Measurements from ENCODE around the gene CA6.

DNA sequence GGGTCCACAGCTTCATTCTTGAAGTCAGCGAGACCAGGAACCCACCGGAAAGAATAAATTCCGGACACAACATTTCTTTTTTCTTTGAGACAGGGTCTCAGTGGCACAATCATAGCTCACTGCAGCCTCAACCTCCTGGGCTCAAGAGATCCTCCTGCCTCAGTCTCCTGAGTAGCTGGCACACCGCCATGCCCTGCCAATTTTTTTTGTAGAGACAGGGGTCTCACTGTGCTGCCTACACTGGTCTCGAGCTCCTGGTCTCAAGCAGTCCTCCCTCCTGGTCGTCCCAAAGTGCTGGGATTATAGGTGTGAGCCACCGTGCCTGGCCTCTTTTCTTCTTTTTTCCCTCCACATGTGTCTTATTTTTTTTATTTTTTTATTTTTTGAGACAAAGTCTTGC, 46.6 kb upstream of the CA6 start:
- TF ChIP-seq, protein P1, sequence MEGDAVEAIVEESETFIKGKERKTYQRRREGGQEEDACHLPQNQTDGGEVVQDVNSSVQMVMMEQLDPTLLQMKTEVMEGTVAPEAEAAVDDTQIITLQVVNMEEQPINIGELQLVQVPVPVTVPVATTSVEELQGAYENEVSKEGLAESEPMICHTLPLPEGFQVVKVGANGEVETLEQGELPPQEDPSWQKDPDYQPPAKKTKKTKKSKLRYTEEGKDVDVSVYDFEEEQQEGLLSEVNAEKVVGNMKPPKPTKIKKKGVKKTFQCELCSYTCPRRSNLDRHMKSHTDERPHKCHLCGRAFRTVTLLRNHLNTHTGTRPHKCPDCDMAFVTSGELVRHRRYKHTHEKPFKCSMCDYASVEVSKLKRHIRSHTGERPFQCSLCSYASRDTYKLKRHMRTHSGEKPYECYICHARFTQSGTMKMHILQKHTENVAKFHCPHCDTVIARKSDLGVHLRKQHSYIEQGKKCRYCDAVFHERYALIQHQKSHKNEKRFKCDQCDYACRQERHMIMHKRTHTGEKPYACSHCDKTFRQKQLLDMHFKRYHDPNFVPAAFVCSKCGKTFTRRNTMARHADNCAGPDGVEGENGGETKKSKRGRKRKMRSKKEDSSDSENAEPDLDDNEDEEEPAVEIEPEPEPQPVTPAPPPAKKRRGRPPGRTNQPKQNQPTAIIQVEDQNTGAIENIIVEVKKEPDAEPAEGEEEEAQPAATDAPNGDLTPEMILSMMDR (IDR thresholded peaks at IDR 0.05) = no peak
- TF ChIP-seq ZFX (IDR thresholded peaks at IDR 0.05; ENCODE audit: borderline replicate concordance) = no peak

Measured in 22Rv1 (cell line).